ENCODE results near the gene METTL15. TPM values are rescaled to one million over a fixed set of nuclear protein-coding genes. Genes with fewer than 3 reads are reported as not detected.
"Not testable (repeated sequence)": the region's sequence is repeated elsewhere in the genome, so short reads cannot be mapped to it uniquely, and the experiment has no call there.

Gene METTL15, protein sequence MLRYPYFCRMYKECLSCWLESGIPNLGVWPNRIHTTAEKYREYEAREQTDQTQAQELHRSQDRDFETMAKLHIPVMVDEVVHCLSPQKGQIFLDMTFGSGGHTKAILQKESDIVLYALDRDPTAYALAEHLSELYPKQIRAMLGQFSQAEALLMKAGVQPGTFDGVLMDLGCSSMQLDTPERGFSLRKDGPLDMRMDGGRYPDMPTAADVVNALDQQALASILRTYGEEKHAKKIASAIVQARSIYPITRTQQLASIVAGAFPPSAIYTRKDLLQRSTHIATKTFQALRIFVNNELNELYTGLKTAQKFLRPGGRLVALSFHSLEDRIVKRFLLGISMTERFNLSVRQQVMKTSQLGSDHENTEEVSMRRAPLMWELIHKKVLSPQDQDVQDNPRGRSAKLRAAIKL
- total RNA-seq: 15.1 and 16.3 TPM in 2 replicates

DNA sequence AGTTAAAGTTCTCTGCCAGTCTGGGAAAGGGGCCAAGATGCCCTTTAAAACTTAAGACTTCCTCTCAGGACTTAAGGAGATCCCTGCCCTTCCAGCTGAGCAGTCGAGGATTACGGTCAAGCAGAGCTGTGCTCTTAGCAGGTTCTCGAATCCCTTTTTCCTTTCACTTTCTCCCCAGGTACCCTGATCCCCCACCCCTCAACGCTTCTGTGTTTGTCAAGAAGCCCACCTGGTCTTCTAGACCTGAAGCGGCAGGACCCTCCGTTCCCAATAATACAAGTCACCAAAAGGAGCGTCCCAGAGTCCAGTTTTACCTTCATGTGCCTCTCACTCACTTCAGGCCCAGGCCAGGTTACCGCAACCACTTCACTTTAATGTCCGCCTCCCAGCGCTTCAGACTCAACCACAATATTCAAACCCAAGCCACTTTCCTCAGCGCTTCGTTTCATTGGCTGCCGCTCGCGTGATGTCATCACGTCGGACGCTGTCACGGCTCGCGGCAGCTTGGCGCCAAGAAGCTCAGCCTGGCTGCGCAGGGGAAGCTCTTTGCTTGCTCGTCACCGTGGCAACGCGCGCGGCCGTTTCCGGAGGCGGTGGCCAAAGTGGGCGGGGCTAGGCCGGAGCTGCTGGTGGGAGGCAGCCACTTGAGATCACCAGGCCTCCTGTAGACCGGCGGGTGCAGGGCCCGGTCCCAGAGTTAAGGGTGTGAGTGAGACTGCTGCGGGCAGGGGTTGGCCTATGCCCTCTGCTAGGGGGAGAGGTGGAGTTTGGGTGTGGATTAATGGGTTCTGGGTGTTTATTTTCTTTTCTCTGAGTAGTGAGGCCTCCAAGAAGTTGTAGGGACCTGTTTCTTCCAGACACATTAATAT, at the start of gene METTL15, which contains the start of gene KIF18A:
METTL15 (plus strand) TSS at position 639 of the 869 bp plus-strand sequence. CDS start 4,947 bp downstream, outside the sequence.
KIF18A (minus strand) TSS at position 407 of the 869 bp plus-strand sequence. CDS start 10,209 bp downstream, outside the sequence.
- intact Hi-C loops (cut with micrococcal nuclease): loop anchor here (1.0 to 5.0 kb wide), 3 partner anchors 15 to 746 kb away; partner anchors contain the start of genes CCDC34 and LIN7C

DNA sequence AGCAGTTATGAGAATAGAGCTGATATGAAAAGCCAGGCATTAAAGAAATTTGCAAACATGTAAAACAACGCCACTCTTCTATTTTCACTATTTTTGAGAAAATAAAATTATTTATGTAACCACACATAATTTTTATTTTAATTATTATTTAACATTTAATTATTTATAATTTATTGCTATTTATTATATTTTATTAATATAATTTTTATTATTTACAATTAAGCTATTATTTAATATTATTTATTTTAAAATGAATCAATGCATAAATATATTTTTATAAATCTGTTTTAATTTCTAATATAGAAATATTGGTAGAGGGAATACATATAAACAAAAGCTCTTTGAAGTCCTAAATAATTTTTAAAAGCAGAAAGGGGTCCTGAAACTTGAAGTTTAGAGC, 36.9 kb upstream of the METTL15 start:
- intact Hi-C loops (cut with micrococcal nuclease): no loop called here

- intact Hi-C loops (cut with micrococcal nuclease): no loop called here
These were observed 35.9 kb upstream of the METTL15 start for GRCh38 chr11:28072321-28072720.

DNA sequence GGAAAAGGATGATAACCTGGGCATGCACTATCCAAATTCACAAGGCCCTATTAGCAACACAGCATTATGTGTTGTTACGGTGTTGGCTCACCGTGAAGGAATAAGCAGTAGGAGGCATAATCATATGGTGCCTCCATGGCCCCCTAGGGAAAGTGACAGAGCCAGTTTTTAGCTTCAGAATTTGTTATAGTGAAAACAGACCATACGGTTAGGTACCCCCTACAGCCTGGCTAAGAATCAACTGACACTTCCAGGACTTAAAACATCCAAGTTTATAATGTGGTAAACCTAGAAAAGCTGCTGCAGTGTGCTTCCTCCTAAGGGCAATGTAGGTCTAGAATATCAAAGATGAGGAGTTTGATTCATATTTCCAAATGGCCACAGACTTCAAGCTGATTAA, 30.7 kb upstream of the METTL15 start:
- intact Hi-C loops (cut with micrococcal nuclease): no loop called here

DNA sequence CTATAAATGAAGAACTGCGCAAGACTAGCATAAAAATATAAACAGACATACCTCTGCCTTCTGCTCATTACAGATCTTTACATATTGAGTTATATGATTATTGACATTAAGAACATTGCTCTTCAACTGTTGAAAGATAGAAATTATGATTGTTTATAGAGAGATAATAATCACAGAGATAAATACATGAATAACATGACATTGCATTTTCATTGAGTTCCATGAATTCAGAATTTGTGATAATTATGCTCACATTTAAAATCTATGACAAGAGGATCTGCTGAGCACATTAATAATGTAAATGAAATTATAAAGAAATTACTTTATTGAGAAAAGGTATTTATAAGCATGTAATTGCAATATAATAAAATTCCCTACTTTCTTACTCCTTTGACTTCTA, 25.1 kb upstream of the METTL15 start:
- intact Hi-C loops (cut with micrococcal nuclease): no loop called here

DNA sequence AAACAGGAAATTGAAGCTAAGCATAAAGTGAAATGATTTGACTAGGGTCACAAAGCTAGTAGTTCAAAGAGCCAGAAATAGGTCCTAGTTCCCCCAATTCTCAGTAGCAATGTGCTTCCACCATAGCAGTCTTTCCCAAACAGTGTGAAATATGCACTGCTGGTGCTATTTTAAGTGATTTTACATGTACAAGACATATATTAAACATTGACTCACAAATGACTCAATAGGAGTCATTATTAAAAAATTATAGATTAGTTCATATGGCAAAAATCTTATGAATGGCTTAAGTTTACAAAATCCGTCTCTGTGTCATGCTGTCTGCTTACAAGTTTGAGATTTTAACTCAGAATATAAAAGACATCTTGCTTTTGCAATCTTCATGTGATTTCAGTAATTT, 21.6 kb upstream of the METTL15 start:
- intact Hi-C loops (cut with micrococcal nuclease): no loop called here

- intact Hi-C loops (cut with micrococcal nuclease): not testable (repeated sequence)
These were observed 21.0 kb upstream of the METTL15 start for GRCh38 chr11:28087192-28087591.

GRCh38 chr11:28087693-28088092, 20.5 kb upstream of the METTL15 start:
- intact Hi-C loops (cut with micrococcal nuclease): not testable (repeated sequence)

- intact Hi-C loops (cut with micrococcal nuclease): no loop called here
These were observed 18.8 kb upstream of the METTL15 start for GRCh38 chr11:28089378-28089777.

DNA sequence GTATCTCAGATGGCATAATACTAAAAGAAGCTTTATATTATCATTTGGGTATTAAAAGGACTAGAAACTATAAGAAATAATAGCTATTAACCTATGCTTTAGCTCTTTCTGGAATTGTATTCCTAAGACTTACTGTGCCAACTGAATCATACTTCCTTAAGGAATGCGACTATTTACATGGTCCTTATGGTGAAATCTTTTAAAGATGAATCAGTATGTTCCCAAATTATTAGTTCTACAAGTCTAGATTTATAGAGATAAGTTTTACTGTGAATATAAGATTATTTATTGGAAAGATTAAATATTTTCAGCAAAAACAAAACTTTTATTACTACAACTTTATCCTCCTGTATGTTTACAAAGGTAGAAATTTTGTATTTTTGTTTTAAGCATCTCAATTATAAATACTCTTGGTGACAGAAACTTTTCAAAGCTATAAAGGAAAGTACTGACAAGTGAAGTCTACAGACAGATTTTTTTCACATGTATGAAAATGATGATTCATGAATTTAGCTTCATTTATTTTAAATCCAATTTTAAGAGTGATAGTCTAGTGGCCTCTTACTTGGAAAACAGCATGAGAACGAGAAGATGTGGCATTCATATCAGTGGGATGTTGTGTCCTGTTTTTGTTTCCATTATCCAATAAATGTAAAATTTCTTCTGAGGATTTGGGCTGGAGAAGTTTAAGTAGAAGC, 18.0 kb upstream of the METTL15 start:
- intact Hi-C loops (cut with micrococcal nuclease): no loop called here

- intact Hi-C loops (cut with micrococcal nuclease): loop anchor here (2.0 kb wide), 1 partner anchor 14 kb away; no protein-coding TSS in a partner anchor
These were observed 15.4 kb upstream of the METTL15 start for GRCh38 chr11:28092786-28093185.

DNA sequence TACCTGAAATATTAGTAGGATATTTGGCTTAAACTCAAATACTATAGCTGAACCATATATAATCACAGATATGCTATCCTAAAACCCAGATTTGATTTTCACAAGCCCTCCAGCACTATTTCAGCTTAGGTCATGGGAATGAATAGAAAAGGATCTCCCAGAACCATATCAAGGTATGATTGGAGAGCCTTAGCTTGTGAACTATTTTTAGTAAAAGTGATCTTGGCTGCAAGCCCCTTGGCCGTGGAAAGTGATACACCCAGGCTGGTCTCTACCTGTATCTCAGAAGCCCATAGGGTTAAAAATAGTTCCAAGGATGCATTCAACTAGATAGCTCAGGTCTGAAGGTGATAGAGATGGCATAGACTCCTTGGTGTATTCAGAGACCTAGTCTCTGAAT, 9.9 kb upstream of the METTL15 start:
- intact Hi-C loops (cut with micrococcal nuclease): no loop called here

DNA sequence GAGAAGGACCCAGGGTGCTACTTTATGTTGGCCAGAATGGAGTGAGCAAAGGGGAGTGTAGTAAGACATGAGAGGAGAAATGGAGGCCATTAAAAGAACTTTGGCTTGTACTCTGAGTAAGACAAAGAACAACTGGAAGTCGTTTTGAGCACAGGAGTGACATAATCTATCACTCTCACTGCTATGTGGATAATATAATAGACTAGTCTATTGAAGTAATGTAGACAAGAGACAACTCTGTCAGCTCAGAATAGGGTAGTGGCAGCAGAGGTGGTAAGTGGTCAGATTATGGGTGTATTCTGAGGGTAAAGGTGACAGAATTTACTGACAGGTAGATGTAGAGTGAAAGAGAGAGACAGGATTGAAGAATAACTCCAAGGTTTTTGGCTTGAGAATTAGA, 8.5 kb upstream of the METTL15 start:
- intact Hi-C loops (cut with micrococcal nuclease): no loop called here

GRCh38 chr11:28100665-28101064, 7.5 kb upstream of the METTL15 start:
- intact Hi-C loops (cut with micrococcal nuclease): no loop called here

GRCh38 chr11:28102300-28102699, 5.9 kb upstream of the METTL15 start:
- intact Hi-C loops (cut with micrococcal nuclease): not testable (repeated sequence)

GRCh38 chr11:28104425-28104824, 3.8 kb upstream of the METTL15 start:
- intact Hi-C loops (cut with micrococcal nuclease): no loop called here

- intact Hi-C loops (cut with micrococcal nuclease): loop anchor here (5.0 kb wide), 1 partner anchor 743 kb away; the partner anchor contains the start of gene CCDC34
These were observed 3.2 kb upstream of the METTL15 start for GRCh38 chr11:28104984-28105383.

DNA sequence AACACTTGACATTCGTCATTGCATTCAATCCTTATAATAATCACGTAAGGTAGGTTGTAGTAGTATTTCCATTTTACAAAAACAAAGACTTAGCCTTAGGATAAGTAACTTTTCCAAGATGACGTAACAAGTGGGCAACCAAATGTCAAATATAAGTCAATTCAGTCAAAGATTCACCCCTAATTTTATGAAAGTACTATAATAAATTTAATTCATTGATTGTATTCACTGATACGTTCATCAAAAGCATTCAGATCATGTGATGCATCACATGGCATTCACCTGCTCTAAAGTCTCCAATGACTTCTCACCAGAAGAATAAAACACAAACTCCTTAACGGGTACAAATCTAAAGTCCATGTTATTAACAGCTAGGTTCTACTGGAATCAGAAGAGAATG, 2.3 kb upstream of the METTL15 start:
- intact Hi-C loops (cut with micrococcal nuclease): loop anchor here (2.0 to 5.0 kb wide), 2 partner anchors 13 to 744 kb away; partner anchors contain the start of gene CCDC34

DNA sequence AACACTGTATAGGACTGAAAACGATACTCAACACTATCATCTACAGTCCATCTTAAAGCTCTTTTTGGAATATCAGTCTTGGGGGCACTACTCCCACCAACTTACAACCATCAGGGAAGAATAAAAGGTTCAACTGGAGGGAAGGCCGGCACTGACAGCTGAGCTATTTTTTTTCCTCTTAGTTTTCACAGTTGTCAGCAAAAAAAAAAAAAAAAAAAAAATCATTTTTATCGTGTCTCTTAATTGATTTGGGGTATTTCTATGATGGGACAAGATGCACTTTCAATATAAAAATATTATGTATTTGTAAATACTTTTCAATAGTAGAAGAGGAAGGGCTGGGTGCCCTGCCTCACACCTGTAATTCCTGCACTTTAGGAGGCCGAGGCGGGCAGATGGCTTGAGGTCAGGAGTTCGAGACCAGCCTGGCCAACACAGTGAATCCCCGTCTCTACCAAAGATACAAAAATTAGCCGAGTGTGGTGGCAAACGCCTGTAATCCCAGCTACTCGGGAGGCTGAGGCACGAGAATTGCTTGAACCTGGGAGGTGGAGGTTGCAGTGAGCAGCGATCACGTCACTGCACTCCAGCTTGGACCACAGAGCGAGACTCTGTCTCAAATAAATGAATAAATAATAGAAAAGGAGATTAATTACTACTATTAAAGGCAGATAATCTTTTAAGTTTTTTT, 1.7 kb upstream of the METTL15 start:
- intact Hi-C loops (cut with micrococcal nuclease): loop anchor here (2.0 to 5.0 kb wide), 2 partner anchors 14 to 744 kb away; partner anchors contain the start of gene CCDC34

- intact Hi-C loops (cut with micrococcal nuclease): loop anchor here (2.0 to 5.0 kb wide), 2 partner anchors 14 to 745 kb away; partner anchors contain the start of gene CCDC34
These were observed 918 bp upstream of the METTL15 start for GRCh38 chr11:28107191-28107749.
